ENCODE measurements around the gene NHERF1.

The NHERF1 gene

DNA sequence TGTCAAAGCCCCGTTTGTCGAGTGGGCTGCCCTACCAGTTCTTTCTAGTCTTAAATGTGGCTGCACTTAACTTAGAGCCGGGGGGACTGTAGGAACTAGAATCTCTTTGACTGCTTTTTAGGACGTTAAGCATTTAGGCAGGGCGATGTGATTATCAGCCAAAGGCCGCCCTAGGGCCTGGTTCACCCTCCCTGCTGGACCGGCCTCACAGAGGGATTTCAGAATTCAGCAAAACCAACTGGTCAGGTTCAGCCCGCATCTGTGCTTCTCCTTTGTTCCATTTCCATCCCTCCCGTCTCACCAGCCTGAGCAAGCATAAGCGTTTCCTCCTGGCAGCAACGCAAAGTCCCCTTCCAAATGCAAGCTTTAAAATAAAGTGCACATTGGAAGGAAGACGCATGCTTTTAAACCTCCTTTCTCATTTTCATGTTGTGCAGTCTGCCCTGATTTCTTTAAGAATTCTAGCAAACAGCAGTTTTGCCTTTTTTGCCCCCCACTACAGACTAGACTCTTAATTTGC lies 44.2 kb downstream of the NHERF1 start:
- H3K79me2 ChIP-seq (ENCODE audit: insufficient read depth, low read length): no peaks in the 10 kb centered on the region
- no peaks in the 10 kb centered on the region for H3K27me3 ChIP-seq (ENCODE audit: insufficient read depth, low read length)
- H3K36me3 ChIP-seq (ENCODE audit: insufficient read depth, low read length): peaks cover 7% of the 10 kb centered on the region; the same call in 1 of the 2 replicates
- no peaks in the 10 kb centered on the region for H4K20me1 ChIP-seq (ENCODE audit: insufficient read depth, low read length)
- H3K4me3 ChIP-seq (ENCODE audit: low read depth, low read length, poor library complexity, severe bottlenecking): no peak overlapping the region
- H3K9ac ChIP-seq (ENCODE audit: low read length): no peak overlapping the region
- H3K9me2 ChIP-seq (ENCODE audit: low read depth, low read length): no peaks in the 10 kb centered on the region
- no peak overlapping the region for H2AFZ ChIP-seq (ENCODE audit: low read length)
- no peak overlapping the region for H3K4me2 ChIP-seq (ENCODE audit: low read length)
- no peak for TF ChIP-seq EZH2 (IDR thresholded peaks at IDR 0.05; ENCODE audit: borderline replicate concordance, low read length)
- TF ChIP-seq, protein P1, sequence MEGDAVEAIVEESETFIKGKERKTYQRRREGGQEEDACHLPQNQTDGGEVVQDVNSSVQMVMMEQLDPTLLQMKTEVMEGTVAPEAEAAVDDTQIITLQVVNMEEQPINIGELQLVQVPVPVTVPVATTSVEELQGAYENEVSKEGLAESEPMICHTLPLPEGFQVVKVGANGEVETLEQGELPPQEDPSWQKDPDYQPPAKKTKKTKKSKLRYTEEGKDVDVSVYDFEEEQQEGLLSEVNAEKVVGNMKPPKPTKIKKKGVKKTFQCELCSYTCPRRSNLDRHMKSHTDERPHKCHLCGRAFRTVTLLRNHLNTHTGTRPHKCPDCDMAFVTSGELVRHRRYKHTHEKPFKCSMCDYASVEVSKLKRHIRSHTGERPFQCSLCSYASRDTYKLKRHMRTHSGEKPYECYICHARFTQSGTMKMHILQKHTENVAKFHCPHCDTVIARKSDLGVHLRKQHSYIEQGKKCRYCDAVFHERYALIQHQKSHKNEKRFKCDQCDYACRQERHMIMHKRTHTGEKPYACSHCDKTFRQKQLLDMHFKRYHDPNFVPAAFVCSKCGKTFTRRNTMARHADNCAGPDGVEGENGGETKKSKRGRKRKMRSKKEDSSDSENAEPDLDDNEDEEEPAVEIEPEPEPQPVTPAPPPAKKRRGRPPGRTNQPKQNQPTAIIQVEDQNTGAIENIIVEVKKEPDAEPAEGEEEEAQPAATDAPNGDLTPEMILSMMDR (IDR thresholded peaks at IDR 0.05; ENCODE audit: low read length): no peak
- H3K27ac ChIP-seq (ENCODE audit: low read depth, low read length, poor library complexity, severe bottlenecking): no peak overlapping the region
- H3K9me3 ChIP-seq (ENCODE audit: low read length): no peaks in the 10 kb centered on the region
- no peaks in the 10 kb centered on the region for H3K4me1 ChIP-seq (ENCODE audit: insufficient read depth, low read length, severe bottlenecking)
- no peaks in the 10 kb centered on the region for H3F3A ChIP-seq (ENCODE audit: insufficient read depth, low read length)

GRCh38 chr17:74795327-74796020 lies 47.0 kb downstream of the NHERF1 start:
- Histone ChIP-seq H3K9ac (ENCODE audit: low read length) (no peak overlapping the region), H3K4me1 (ENCODE audit: insufficient read depth, low read length, severe bottlenecking) (no peaks in the 10 kb centered on the region), H3K79me2 (ENCODE audit: insufficient read depth, low read length) (no peaks in the 10 kb centered on the region), H3F3A (ENCODE audit: insufficient read depth, low read length) (no peaks in the 10 kb centered on the region), H3K9me3 (ENCODE audit: low read length) (no peaks in the 10 kb centered on the region), H2AFZ (ENCODE audit: low read length) (no peak overlapping the region), H3K27ac (ENCODE audit: low read depth, low read length, poor library complexity, severe bottlenecking) (no peak overlapping the region), H4K20me1 (ENCODE audit: insufficient read depth, low read length) (no peaks in the 10 kb centered on the region), H3K36me3 (ENCODE audit: insufficient read depth, low read length) (peaks cover 7% of the 10 kb centered on the region; the same call in 1 of the 2 replicates), H3K27me3 (ENCODE audit: insufficient read depth, low read length) (no peaks in the 10 kb centered on the region), H3K4me3 (ENCODE audit: low read depth, low read length, poor library complexity, severe bottlenecking) (no peak overlapping the region), H3K9me2 (ENCODE audit: low read depth, low read length) (no peaks in the 10 kb centered on the region), H3K4me2 (ENCODE audit: low read length) (no peak overlapping the region)
- TF ChIP-seq, protein P1 (IDR thresholded peaks at IDR 0.05; ENCODE audit: low read length): no peak
- no peak for TF ChIP-seq EZH2 (IDR thresholded peaks at IDR 0.05; ENCODE audit: borderline replicate concordance, low read length)

DNA sequence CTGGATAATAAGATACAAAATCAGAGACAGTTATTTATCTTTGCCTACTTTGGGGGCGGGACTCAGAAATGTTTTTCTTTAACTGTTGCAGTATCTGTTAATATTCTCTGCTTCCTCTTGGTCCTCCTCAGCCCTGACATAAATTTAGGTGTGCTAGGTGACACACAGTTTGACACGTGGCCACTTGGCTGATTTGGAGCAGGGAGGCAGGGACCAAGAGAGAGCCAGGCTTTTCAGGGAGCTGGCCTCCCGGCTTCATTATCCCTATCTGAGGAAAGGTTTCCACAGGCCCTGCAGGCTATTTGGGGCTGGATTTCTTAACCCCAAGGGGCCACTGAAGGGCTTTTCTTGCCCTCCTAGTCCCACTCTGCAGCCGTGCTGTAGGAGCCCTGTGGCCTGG lies 47.8 kb downstream of the NHERF1 start:
- Histone ChIP-seq H3K9me2 (ENCODE audit: low read depth, low read length) (no peaks in the 10 kb centered on the region), H3K4me1 (ENCODE audit: insufficient read depth, low read length, severe bottlenecking) (no peaks in the 10 kb centered on the region), H4K20me1 (ENCODE audit: insufficient read depth, low read length) (no peaks in the 10 kb centered on the region), H2AFZ (ENCODE audit: low read length) (no peak overlapping the region), H3K27me3 (ENCODE audit: insufficient read depth, low read length) (no peaks in the 10 kb centered on the region), H3K9me3 (ENCODE audit: low read length) (no peaks in the 10 kb centered on the region), H3K27ac (ENCODE audit: low read depth, low read length, poor library complexity, severe bottlenecking) (no peak overlapping the region), H3K79me2 (ENCODE audit: insufficient read depth, low read length) (no peaks in the 10 kb centered on the region), H3K36me3 (ENCODE audit: insufficient read depth, low read length) (peaks cover 7% of the 10 kb centered on the region; the same call in 1 of the 2 replicates), H3K4me3 (ENCODE audit: low read depth, low read length, poor library complexity, severe bottlenecking) (no peak overlapping the region), H3K4me2 (ENCODE audit: low read length) (no peak overlapping the region), H3K9ac (ENCODE audit: low read length) (no peak overlapping the region), H3F3A (ENCODE audit: insufficient read depth, low read length) (no peaks in the 10 kb centered on the region)
- TF ChIP-seq, protein P1 (IDR thresholded peaks at IDR 0.05; ENCODE audit: low read length): no peak
- TF ChIP-seq EZH2 (IDR thresholded peaks at IDR 0.05; ENCODE audit: borderline replicate concordance, low read length): no peak

Data from OCI-LY1 (cell line).